Measurements from ENCODE around the gene TMEM9B.

The TMEM9B gene

DNA sequence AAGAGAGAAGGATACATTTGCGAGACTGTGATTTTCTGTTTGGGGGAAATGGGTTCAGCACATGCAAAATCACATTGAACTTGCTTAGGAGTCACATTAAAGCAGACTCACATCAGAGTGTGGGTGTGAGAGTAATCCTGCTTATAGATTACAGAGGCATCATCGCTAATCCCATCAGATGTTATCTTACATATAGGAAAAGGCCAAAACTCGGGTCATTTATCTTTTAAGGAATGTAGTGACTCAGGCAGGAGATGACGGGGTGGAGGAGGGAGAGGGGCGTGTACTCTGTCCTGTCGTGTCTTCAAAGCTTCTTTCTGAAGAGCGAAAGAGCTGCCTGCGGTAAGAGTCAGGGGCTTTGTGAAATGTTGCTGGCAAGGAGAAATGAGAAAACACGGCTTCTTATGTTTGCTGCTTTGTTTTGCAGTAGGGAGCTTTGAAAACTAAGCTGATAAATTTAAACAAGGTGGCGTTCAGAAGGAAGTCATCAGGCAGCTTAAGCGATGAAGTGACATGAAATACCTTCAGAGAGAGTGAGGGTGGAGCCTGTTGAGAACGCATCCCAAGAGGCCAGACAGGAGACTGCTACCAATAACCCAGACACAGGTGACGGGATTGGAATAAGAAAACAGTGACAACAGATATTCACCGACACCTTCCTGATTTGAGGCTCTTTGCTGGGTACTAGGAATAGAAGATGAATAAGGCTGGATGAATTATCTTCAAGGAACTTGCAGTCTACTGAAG is 29.3 kb downstream of the TMEM9B start:
- H3K4me3 ChIP-seq, result no peak overlapping the region
- H3K27ac ChIP-seq, result no peak overlapping the region

DNA sequence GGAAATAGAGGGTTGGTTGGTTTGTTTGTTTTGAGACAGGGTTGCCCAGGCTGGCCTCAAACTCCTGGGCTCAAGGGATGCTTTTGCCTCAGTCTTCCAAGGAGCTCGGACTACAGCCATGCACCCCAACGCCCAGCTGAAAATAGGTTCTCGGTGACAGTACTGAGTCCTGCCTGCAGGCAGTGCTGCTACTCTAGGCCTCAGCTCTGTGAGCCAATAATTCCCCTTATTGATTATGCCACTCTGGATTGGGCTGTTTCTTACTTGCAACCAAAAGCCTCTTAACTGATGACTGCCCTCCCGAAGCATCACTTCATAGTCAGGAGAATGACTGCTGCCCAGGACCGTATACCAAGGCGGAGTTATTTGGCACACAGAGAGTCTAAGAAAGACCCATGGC is 30.3 kb downstream of the TMEM9B start:
- no peak overlapping the region for H3K27ac ChIP-seq

DNA sequence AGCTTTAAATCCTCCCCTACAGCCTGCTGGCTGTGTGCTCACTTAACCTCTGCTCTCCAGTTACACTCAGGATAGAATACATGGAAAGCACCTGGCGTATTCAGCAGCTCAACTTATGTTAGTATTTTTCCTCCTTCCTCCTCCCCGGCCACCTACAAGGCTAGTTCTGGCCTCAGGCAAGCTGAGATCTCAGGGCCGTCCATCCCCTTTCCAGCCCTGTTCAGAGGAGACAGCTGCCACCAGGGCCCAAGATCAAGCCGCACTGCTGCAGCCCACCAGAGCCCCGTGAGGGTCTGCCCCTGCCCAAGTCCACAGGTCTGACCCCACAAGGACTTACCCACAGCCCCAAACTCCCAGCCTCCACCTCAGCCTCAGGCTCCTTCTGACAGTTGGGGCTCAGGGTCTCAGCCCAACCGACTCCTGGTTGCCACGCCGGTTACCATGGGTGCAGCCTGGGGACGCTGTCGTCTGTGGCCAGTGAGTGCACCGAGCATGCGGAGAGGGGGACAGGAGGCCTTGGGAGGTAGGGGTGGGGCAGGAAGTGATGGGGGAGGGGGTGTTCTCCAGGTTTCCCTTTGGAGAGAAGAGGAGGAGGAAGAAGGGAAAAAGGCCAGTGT is 31.6 kb downstream of the TMEM9B start, which contains the start of gene C11orf16:
C11orf16 (minus strand) TSS at position 384 of the 617 bp plus-strand sequence. CDS start 639 bp downstream, outside the sequence.
- no peak within 1 kb of the TSS for H3K27ac ChIP-seq
- H3K4me3 ChIP-seq, result no peak within 1 kb of the TSS

More for the DNA sequence above, 30.3 kb downstream of the TMEM9B start:
- no peak overlapping the region for H3K4me3 ChIP-seq

DNA sequence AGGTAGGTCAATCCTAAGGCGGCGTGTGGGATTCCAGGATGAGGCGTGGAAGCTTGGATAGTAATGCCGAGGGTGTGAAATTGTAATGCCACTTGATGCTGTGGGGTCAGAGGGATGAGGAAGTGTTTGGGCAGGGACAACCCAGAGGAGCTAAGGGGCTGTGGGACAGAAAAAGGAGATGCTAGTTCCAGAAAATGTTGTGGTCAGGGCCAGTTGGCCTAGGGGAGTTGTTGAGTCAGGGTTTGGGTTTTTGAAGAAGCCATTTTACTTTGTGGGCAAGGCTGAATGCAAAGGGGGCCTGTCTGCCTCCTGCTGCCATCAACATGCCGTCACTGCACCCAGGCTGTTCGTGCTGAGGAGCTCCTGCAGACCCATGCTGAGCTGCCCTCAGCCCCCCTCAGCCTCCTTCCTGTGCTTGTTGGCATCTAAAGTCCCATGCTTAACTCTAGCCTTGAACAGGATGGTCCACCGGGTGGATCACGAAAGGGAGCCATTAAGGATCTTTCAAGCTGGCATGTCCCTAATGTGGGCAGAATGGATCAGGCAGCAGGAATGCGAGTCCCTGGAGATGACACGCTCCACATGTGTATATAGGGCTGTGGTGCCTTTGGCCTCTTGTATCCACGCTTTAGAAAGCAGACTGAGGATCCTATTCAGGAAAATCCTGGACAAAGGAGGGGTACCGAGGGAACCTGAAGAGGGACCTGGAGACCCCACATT is 33.6 kb downstream of the TMEM9B start:
- H3K4me3 ChIP-seq, result no peak overlapping the region
- no peak overlapping the region for H3K27ac ChIP-seq

DNA sequence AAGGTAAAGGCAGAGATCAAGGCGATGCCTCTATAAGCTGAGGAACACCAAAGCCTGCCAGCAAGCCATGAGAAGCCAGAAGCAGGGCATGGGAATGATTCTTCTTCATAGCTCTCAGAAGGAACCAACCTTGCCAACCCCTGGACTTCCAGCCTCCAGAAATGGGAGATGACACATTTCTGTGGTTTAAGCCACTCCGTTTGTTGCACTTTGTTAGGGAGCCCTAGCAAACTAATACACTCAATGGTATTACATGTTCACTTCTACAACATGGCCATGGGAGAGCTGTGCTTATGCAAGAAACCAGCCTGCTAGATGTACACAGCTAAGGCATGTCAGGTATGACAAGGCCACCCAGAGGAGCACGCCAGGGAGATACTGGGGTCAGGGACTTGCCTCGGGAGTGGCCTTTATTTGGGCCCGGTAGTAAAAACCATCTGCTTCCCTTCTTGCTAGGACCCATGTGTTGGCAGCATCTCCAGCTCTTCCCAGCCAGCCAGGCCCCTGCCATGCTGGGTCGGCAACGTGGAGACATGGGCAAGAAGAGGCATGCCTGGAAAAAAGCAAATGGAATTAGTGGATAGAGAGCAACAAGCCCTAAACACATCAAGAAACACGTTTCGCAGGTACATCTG is 35.1 kb downstream of the TMEM9B start:
- Histone ChIP-seq H3K27ac (no peak overlapping the region), H3K4me3 (no peak overlapping the region)

DNA sequence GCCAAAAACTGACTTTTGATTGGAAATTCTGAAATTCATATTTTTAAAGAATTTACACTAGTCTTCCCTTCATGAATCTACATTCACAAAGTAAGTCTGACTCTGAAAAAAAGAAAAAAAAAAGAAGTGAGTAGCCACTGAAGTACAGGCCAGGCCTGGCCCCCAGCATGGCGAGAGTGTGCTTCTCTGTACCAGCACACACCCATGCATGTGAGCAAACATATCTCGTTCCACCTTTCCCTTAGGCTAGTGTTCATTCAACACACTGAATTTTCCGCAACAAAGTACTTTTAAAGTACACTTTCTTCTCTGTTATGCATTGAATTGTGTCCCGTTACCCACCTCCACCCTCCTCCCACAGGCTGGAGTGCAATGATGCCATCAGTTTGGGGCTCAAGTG is 36.0 kb downstream of the TMEM9B start:
- no peak overlapping the region for H3K4me3 ChIP-seq
- H3K27ac ChIP-seq, result no peak overlapping the region

DNA sequence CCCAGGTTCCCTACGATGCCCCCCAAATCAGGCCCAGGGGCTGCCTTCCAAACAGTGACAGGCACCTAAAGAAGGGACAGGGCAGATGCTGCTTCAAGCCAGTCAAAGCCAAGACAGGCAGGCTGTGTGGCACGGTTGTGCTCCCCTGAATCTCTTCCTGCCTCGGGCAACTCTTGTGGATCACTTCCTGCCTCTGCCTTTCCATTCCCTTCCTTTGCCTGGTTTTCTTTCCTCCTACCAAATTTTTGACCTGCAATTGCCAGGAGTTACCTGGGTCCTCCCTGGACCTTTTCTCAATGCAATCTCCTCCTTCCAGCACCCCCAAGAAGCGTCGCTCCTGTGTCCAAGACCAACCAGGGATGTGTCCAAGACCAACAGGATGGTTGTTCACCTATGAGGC is 37.0 kb downstream of the TMEM9B start:
- Histone ChIP-seq H3K4me3 (no peak overlapping the region), H3K27ac (no peak overlapping the region)

DNA sequence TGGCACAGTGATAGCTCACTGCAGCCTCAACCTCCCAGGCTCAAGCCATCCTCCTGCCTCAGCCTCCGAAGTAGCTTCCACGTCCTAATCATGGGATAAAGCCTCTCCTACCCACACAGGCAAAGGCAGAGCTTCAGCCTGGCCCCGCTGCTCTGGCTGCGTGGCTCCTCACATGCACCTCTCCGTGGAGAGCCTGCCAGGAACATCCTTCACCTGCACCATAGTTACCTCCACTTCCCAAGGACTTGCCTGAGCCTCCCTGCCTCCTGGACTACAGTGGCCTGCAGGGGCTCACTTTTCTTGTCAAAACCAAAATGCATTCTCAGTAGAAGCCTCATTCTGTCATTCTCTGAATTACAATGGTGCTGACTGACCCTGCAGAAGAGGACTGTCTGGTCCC is 38.0 kb downstream of the TMEM9B start:
- no peak overlapping the region for H3K27ac ChIP-seq
- no peak overlapping the region for H3K4me3 ChIP-seq

DNA sequence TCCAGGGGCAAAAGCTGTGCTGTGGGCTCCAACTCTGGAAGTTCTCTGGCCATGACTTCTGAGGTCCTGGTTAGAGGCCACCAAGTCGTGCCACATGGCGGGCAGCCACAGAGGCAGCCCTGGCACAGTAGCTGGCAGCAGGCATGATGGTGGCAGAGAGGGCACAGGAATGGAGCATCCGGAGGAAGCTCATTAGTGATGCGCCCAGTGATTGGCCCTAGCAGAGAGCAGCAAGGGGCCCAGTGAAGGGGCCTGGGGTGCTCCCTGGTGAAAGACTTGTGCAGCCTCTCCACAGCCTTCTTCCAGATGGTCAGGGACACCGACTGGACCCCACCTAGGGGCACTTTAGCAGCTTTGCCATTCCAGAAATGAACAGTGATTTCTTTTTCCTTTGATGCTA is 38.5 kb downstream of the TMEM9B start:
- no peak overlapping the region for H3K27ac ChIP-seq
- H3K4me3 ChIP-seq, result no peak overlapping the region

DNA sequence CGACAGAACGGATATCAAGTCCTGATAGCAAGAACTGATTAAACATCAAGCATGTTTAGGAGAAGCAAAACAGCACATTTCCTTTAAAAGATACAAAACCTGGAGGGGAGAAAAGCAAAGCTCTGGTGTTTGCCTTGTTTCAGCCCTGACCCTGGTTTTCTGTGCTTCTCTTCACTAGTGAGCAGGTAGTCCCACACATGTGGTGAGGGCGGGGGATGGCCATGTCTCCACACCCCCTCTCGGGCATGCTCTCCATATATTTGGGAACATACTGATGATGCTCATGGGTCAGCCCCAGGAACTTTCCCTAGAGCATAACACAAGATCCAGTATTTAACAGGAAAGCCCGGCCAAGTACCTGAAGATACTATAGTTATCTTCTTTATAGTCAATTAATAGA is 41.6 kb downstream of the TMEM9B start:
- no peak overlapping the region for H3K4me3 ChIP-seq
- H3K27ac ChIP-seq, result no peak overlapping the region

DNA sequence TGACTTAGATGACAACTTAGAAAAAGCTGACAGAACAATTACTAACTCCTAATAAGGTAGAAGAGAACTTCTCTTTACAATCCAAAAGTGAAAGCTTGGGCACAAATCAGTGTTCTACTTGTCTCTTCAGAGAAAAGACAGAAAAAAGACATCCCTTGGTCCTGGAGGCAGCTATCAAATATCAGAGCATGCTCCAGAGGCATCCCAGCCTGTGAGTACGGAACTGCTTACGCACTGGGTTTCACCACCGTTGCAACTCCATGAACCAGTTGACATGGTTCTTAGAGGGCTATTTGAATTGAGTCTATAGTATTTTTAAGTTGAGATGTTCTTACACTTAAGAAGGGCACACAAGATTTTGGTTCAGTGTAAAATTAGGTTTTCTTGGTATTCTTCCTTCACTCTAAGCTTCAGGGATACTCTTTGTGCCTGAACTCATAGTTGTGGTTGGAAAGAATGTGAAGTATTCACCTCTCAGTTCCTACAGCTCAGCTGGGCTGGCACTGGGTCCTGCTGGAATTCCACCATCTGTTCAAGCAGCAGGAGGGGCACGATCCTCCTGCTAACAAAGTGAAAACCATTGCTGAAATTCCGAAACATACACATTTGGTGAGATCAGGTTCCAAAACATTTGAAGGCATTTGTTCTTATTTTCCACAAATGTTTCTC is 47.0 kb downstream of the TMEM9B start:
- Histone ChIP-seq H3K4me3 (no peak overlapping the region), H3K27ac (peak overlapping the region in 12 of 21 experiments; percentile 4 to 75 (median 50))

DNA sequence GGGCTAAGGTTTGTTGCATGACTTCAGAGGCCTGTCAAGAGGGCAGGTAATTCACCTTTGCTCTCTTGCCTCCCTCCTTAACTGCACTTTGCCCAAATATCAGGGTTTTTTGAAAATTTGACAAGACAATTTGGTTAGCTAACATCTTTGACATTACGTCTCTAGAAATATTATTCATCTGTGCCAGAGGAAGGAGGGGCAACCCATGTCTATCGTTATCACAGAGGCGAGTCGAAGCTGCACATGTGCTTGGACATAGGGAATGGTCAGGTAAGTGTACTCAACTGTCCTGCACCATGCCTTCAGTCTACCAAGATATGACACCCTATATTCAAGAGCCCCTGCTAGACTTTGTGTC is 49.6 kb downstream of the TMEM9B start:
- Histone ChIP-seq H3K27ac (peak overlapping the region in 11 of 21 experiments; percentile 9 to 82 (median 65)), H3K4me3 (peak overlapping the region in 2 of 7 experiments; percentile 8)

DNA sequence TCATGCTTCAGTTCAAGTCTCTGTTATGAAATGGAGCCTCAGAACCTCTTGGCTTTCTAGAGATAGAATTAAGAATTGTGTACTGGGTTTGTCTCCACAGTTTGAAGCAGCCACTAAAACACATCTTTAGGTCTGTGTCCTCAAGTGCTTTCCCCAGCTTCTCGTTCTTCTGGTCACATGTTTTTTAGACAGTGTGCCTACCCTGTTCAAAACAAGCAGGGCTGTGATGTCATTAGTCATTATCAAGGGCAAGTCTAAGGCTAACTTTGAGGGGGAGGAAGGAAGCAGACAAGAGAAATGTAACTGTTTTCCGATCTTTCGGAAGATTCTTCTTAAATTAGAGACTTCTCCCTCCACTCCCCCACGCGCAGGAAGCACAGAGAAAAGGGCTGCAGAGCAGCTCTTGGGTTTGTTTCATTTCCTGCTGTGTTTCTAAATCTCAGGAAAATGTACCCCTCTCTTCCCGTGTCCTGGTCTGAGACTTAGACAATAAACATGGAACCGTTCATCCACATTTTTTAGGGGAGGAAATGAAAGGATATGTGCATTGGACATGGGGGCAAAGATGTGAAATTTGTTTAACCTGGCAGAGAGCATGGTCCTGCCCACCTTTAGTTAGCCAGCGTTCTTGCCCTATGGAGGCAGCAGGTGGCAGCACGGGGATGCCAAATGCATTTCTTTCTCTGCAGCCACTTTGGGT is 50.1 kb downstream of the TMEM9B start:
- H3K27ac ChIP-seq, result peak overlapping the region in 20 of 21 experiments; percentile 1 to 82 (median 57)
- peak overlapping the region in 3 of 7 experiments; percentile 8 to 11 (median 8) for H3K4me3 ChIP-seq

DNA sequence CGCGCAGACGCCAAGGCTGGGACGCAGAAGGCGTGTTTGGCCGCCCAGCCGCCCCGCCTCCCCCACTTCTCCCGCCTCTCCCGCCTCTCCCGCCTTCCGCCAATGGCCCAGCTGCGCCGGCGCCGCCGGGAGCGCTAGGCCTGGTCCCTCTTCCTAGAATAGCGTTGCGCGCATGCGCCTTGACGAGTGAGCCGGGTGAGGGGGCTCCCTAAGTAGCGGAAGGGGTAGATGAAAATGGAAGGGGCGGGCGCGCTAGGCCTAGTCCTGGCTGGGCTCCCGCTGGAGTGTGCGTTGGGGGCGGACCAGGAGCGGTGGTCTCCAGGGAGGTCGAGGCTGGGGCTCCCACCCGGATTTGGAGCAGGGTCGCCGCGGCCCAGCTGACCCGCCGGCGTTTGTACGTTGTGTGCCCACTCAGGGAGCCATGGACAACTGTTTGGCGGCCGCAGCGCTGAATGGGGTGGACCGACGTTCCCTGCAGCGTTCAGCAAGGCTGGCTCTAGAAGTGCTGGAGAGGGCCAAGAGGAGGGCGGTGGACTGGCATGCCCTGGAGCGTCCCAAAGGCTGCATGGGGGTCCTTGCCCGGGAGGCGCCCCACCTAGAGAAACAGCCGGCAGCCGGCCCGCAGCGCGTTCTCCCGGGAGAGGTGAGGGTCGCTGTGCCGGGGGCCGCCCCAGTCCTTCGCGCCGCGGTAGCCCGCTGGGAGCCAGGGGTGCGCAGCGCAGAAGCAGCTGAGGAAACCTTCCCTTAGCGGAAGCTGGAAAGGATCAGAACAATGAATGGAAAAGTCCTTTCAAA is 53.0 kb downstream of the TMEM9B start, which contains the start of gene AKIP1:
AKIP1 (plus strand) TSS at position 161 of the 795 bp plus-strand sequence; CDS start at position 422, 261 bp downstream.
- Histone ChIP-seq H3K27ac (peak within 1 kb of the TSS; percentile 56 to 98 (median 88)), H3K4me3 (peak within 1 kb of the TSS; percentile 76 to 88 (median 81))

DNA sequence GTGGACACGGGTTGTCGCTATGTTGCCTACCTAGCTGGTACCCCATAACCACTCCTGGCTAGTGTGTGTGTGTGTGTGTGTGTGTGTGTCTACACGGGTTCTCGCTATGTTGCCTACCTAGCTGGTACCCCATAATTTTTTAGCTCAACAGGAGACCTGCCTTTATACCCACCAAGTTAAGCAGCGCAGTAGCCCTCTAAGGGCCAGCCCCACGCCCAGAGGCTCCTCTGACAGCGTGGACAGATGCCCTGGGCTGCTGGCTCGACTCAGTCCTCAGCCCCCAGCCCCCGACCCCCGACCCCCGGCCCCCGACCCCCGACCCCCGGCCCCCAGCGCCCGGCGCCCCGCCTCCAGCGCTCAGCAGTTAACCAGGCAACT is 53.6 kb downstream of the TMEM9B start:
- Histone ChIP-seq H3K4me3 (peak overlapping the region; percentile 76 to 88 (median 81)), H3K27ac (peak overlapping the region in 18 of 21 experiments; percentile 67 to 98 (median 89))

DNA sequence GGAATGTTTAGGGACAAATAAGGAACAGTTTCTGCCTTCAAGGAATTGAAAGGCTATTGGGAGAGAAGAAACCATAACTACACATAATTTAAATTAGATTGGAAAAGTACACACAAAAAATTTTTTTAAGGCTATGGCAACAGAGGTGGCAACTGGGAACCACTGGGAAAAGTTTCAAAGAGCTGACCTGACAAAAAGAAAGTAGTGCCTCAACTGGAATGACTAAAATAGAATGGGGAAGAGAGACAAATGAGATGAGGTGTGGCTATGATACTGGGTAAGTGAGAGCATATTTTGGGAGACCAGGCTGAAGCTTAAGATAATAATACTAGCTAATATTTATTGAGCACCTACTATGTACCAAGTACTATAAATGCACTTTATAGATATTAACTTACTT is 56.1 kb downstream of the TMEM9B start:
- H3K4me3 ChIP-seq, result no peak overlapping the region
- H3K27ac ChIP-seq, result no peak overlapping the region

DNA sequence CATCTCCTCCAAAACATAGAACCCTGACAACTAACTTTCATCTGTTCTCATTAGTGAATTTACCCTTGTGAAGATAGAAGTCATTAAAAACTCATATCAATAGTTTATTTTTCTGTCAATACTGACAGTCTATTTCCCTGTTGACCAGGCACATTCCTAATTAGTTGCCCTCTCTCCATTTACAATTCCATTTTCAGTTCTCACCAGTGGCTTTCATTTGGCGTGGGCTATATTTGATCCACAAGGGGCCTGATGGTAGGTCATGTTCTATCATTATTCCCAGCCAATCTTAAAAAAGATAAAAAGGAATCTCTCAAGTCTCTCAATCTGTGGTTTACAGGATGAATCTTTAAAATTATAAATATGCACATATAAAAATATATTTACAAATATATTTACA is 57.1 kb downstream of the TMEM9B start:
- Histone ChIP-seq H3K4me3 (no peak overlapping the region), H3K27ac (peak overlapping the region in 1 of 21 experiments; percentile 42)

DNA sequence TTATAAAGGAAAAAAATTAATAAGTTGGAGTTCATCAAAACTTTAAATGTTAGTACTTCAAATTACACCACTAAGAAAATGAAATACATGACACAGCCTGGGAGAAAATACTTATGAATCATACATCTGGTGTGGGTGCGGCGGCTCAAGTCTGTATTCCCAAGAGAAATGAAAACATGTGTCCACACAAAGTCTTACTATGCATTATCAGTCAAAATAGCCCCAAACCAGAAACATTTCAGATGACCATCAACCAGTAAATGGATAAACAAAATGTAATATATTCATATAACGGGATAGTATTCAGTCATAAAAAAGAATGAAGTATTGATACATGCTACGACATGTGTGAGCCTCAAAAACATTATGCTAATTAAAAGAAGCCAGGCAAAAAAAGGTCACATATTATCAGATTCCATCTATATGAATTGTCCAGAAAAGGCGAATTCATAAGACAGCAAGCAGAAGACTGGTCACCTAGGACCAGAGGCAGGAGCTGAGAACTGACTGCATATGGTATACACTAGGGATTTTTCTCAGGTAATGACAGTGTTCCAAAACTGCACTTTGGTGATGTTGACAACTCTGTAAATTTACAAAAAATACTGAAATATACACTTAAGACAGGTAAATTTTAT is 58.6 kb downstream of the TMEM9B start:
- H3K27ac ChIP-seq, result peak overlapping the region in 2 of 21 experiments; percentile 31 to 35

More for the DNA sequence above, 58.6 kb downstream of the TMEM9B start:
- no peak overlapping the region for H3K4me3 ChIP-seq

Measured in skin epidermis (tissue), 12 donors.